CD14-positive monocyte (primary cell): ENCODE data around the gene SUPT20HL1. TPM values are rescaled to one million over a fixed set of nuclear protein-coding genes. Genes with fewer than 3 reads are reported as not detected.
A peak's percentile ranks its signal among the peaks of the same experiment; 100 is the strongest.
"Not testable (repeated sequence)": the region's sequence is repeated elsewhere in the genome, so short reads cannot be mapped to it uniquely, and the experiment has no call there.

Experiments used
- DNase-seq, 3 donors: peaks; one replicate each; pipeline ENCODE4 v3.0.0-alpha.2; 2011 to 2022
- H2AFZ ChIP-seq: 2 replicates; pipeline ENCODE4 v1.6.0; 2012; ENCODE audit warnings: mild to moderate bottlenecking, low read depth, low read length, inconsistent platforms; ENCODE audit not compliant: insufficient read depth, poor library complexity, severe bottlenecking
- H3K27ac ChIP-seq, 2 donors: 1 replicate in 1 of 2; 2 replicates in 1 of 2; pipeline ENCODE4 v1.5.1; 2012 to 2013; ENCODE audit warnings: low read length in 2 of 2, control low read depth in 1 of 2, inconsistent platforms in 1 of 2, low read depth in 1 of 2, mild to moderate bottlenecking in 1 of 2
- H3K27me3 ChIP-seq, 2 donors: one replicate each; pipeline versions ENCODE4 v1.6.0 to v1.6.1; 2011 to 2013; ENCODE audit warnings: low read length in 2 of 2; ENCODE audit not compliant: control insufficient read depth in 2 of 2, insufficient read depth in 2 of 2
- H3K36me3 ChIP-seq, 2 donors: replicated peaks in 1 of 2; 1 replicate in 1 of 2; 2 replicates in 1 of 2; pipeline versions ENCODE4 v1.5.1 to v1.6.1; 2012 to 2013; ENCODE audit warnings: low read length in 2 of 2, control low read depth in 1 of 2, inconsistent platforms in 1 of 2, mild to moderate bottlenecking in 1 of 2; ENCODE audit not compliant: insufficient read depth in 2 of 2, control insufficient read depth in 1 of 2
- H3K4me1 ChIP-seq, 2 donors: 1 replicate in 1 of 2; 2 replicates in 1 of 2; pipeline versions ENCODE4 v1.5.1 to v1.6.1; 2012 to 2013; ENCODE audit warnings: low read length in 2 of 2, control low read depth in 1 of 2, inconsistent platforms in 1 of 2, mild to moderate bottlenecking in 1 of 2, moderate library complexity in 1 of 2; ENCODE audit not compliant: insufficient read depth in 2 of 2, control insufficient read depth in 1 of 2
- H3K4me2 ChIP-seq: replicated peaks from 2 replicates; pipeline ENCODE3; 2012; ENCODE audit warnings: low read length, moderate library complexity, mild to moderate bottlenecking; ENCODE audit not compliant: poor library complexity, severe bottlenecking; ENCODE audit errors: extremely low read depth
- H3K4me3 ChIP-seq, 3 experiments: fragments of 200-600 bp in 1 of 3; sonication (generic) in 1 of 3; replicated peaks in 1 of 3; 1 replicate in 2 of 3; 2 replicates in 1 of 3; pipeline ENCODE4 v1.5.1; 2011 to 2013; ENCODE audit warnings: low read length in 3 of 3, mild to moderate bottlenecking in 3 of 3, control low read depth in 2 of 3, low read depth in 2 of 3, inconsistent platforms in 1 of 3, moderate library complexity in 1 of 3
- H3K79me2 ChIP-seq: 2 replicates; pipeline ENCODE4 v1.6.0; 2012; ENCODE audit warnings: mild to moderate bottlenecking, control low read depth, inconsistent platforms, low read length, moderate library complexity; ENCODE audit not compliant: insufficient read depth
- H3K9ac ChIP-seq: 2 replicates; pipeline ENCODE4 v1.6.0; 2017; ENCODE audit warnings: low read length, mild to moderate bottlenecking; ENCODE audit not compliant: insufficient read depth, poor library complexity, severe bottlenecking
- H3K9me3 ChIP-seq, 2 donors: replicated peaks in 1 of 2; 1 replicate in 1 of 2; 2 replicates in 1 of 2; pipeline versions ENCODE4 v1.5.1 to v1.6.1; 2012 to 2013; ENCODE audit warnings: low read length in 2 of 2, control low read depth in 1 of 2; ENCODE audit not compliant: control insufficient read depth in 1 of 2, insufficient read depth in 1 of 2
- H4K20me1 ChIP-seq: 2 replicates; pipeline ENCODE4 v1.6.0; 2012; ENCODE audit warnings: mild to moderate bottlenecking, low read length, control low read depth, moderate library complexity; ENCODE audit not compliant: insufficient read depth
- H3K27ac Mint-ChIP-seq, 7 donors: one replicate each; pipeline ENCODE4 v1.8.0; 2020; ENCODE audit warnings: mild to moderate bottlenecking in 7 of 7, mixed read lengths in 7 of 7, moderate library complexity in 6 of 7, inconsistent platforms in 2 of 7
- H3K27me3 Mint-ChIP-seq, 3 donors: one replicate each; pipeline ENCODE4 v1.8.0; 2021 to 2022; ENCODE audit warnings: low read depth in 3 of 3, mild to moderate bottlenecking in 3 of 3, mixed read lengths in 3 of 3, moderate library complexity in 3 of 3, inconsistent platforms in 1 of 3
- H3K36me3 Mint-ChIP-seq, 2 donors: one replicate each; pipeline ENCODE4 v1.8.0; 2020; ENCODE audit warnings: mixed read lengths in 2 of 2, inconsistent platforms in 1 of 2, mild to moderate bottlenecking in 1 of 2
- H3K4me1 Mint-ChIP-seq: one replicate; pipeline ENCODE4 v1.8.0; 2020; ENCODE audit warnings: mild to moderate bottlenecking, mixed read lengths
- H3K4me3 Mint-ChIP-seq, 2 donors: one replicate each; pipeline ENCODE4 v1.8.0; 2020; ENCODE audit warnings: mild to moderate bottlenecking in 2 of 2, mixed read lengths in 2 of 2, moderate library complexity in 1 of 2
- H3K9me3 Mint-ChIP-seq, 7 donors: one replicate each; pipeline ENCODE4 v1.8.0; 2020 to 2022; ENCODE audit warnings: mixed read lengths in 7 of 7, mild to moderate bottlenecking in 6 of 7, moderate library complexity in 6 of 7, inconsistent platforms in 2 of 7
- WGBS: methylation state at CpG from one replicate; pipeline ENCODE4 v1.1.5; 2013; ENCODE audit warnings: missing lambda C conversion rate; ENCODE audit not compliant: insufficient coverage; 5-methylcytosine and 5-hydroxymethylcytosine counted together
- intact Hi-C, 2 donors: fragments of 100-400 bp; cut with micrococcal nuclease; formaldehyde crosslinking; loops; one replicate each; pipeline versions ENCODE4 v1.15.0 to v1.15.1; 2023
- polyA minus RNA-seq: library from RNA; depleted of rRNA, polyadenylated mRNA; stranded (reverse); fragments of >200 nt; gene quantifications from 2 replicates; pipeline ENCODE4 v1.2.3, GENCODE V29; 2012
- polyA plus RNA-seq, 3 donors: library from polyadenylated mRNA; depleted of rRNA in 1 of 3; unstranded in 2 of 3; stranded (reverse) in 1 of 3; fragments of 300-500 nt in 2 of 3; fragments of >200 nt in 1 of 3; fragmentation: Illumina TruSeq in 2 of 3; gene quantifications; 1 replicate in 2 of 3; 2 replicates in 1 of 3; pipeline ENCODE4 v1.2.3, GENCODE V29; 2012 to 2021
- total RNA-seq, 12 experiments: library from RNA in 1 of 12; stranded (reverse) in 1 of 12; fragments of 120-200 nt in 1 of 12; gene quantifications; one replicate each; pipeline ENCODE4 v1.2.4 and lab custom pipeline; 2013 to 2026; ENCODE audit warnings: mixed read lengths in 6 of 12, inconsistent platforms in 1 of 12
- TF ChIP-seq, protein P1 (sequence below): fragments of 200-600 bp; IDR thresholded peaks from one replicate; pipeline ENCODE4 v1.8.0; 2022; ENCODE audit warnings: antibody characterized with exemption, mild to moderate bottlenecking

SUPT20HL1 gene
- not detected for total RNA-seq (2013)
- polyA plus RNA-seq (not detected), polyA minus RNA-seq (not detected in 2 replicates), total RNA-seq (lab: John Stamatoyannopoulos, UW) (0 to 0.60 (median 0.03) reads per million in 11 experiments)

DNA sequence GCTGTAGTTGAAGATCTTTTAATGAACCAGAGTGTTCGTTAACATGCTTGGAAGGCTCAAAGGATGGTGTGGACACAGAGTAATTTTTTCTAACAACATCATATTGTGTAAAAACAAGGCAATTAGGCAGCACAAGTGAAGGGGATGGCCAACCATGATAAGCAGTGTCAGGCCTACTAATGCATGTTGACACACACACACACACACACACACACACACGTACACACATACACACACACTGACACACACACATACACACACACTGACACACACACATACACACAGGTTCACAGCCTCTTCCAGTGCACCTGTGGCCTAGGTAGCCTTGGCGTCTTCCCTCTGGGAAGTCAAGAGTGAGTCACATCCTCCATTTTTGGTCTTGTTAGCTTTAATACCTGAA lies at the start of gene SUPT20HL1:
SUPT20HL1 (plus strand) TSS at position 368 of the 400 bp plus-strand sequence. CDS start 2,122 bp downstream, outside the sequence.
- H3K27me3 Mint-ChIP-seq = peaks cover 0 to 25% (median 0%) of the 10 kb centered on the region in 3 donors
- TF ChIP-seq, protein P1, sequence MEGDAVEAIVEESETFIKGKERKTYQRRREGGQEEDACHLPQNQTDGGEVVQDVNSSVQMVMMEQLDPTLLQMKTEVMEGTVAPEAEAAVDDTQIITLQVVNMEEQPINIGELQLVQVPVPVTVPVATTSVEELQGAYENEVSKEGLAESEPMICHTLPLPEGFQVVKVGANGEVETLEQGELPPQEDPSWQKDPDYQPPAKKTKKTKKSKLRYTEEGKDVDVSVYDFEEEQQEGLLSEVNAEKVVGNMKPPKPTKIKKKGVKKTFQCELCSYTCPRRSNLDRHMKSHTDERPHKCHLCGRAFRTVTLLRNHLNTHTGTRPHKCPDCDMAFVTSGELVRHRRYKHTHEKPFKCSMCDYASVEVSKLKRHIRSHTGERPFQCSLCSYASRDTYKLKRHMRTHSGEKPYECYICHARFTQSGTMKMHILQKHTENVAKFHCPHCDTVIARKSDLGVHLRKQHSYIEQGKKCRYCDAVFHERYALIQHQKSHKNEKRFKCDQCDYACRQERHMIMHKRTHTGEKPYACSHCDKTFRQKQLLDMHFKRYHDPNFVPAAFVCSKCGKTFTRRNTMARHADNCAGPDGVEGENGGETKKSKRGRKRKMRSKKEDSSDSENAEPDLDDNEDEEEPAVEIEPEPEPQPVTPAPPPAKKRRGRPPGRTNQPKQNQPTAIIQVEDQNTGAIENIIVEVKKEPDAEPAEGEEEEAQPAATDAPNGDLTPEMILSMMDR = no peak
- Histone ChIP-seq H3K27ac (no peak within 1 kb of the TSS), H3K4me2 (no peak within 1 kb of the TSS), H3K4me3 (no peak within 1 kb of the TSS), H2AFZ (no peak within 1 kb of the TSS), H4K20me1 (no peaks in the 10 kb centered on the region), H3K9ac (no peak within 1 kb of the TSS), H3K79me2 (no peaks in the 10 kb centered on the region), H3K27me3 (peaks cover 0 to 4% of the 10 kb centered on the region in 2 donors), H3K4me1 (no peaks in the 10 kb centered on the region), H3K36me3 (no peaks in the 10 kb centered on the region), H3K9me3 (no peaks in the 10 kb centered on the region)
- DNase-seq = no peak
- WGBS = no CpG with 5 or more reads among the region's 3 CpGs
- intact Hi-C loops = no loop called here
- no peak within 1 kb of the TSS for H3K4me3 Mint-ChIP-seq
- H3K9me3 Mint-ChIP-seq = peaks cover 0 to 13% (median 0%) of the 10 kb centered on the region in 7 donors
- H3K4me1 Mint-ChIP-seq = peaks cover 5% of the 10 kb centered on the region
- H3K36me3 Mint-ChIP-seq = no peaks in the 10 kb centered on the region
- H3K27ac Mint-ChIP-seq = peak within 1 kb of the TSS in 1 of 7 donors; percentile 30

DNA sequence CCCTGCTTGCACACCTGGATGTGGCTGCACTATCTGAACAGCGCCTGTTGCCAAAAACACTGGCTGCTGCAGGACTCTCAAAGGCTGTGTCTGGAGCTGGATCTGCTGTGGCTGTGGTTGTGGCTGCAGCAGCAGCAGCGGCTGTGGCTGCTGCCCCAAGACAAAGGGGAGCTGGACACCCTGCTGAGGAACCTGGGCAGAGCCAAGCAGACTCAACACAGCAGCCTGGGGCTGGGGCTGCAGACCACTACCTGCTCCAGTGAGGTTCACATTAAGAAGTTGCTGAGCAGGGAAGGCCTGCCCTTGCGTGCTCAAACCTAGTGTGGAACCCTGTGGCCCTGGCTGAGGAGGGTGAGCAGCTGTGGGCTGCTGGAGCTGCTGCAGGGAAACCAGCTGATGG lies 49.5 kb upstream of the SUPT20HL1 start:
- H3K79me2 ChIP-seq, intact Hi-C loops, H3K4me2 ChIP-seq, H3K27me3 ChIP-seq, H3K36me3 Mint-ChIP-seq, H3K9me3 ChIP-seq, H3K27ac ChIP-seq, H3K27ac Mint-ChIP-seq, H3K4me1 ChIP-seq, H3K9ac ChIP-seq, DNase-seq, H3K4me1 Mint-ChIP-seq, H3K4me3 Mint-ChIP-seq, H3K36me3 ChIP-seq, H4K20me1 ChIP-seq, H3K4me3 ChIP-seq, H2AFZ ChIP-seq: not testable (repeated sequence)
- 100% methylated on average over 2 of the region's 3 CpGs for WGBS
- Mint-ChIP-seq H3K27me3 (peaks cover 0 to 14% (median 2%) of the 10 kb centered on the region in 3 donors), H3K9me3 (peaks cover 0 to 12% (median 3%) of the 10 kb centered on the region in 7 donors)

DNA sequence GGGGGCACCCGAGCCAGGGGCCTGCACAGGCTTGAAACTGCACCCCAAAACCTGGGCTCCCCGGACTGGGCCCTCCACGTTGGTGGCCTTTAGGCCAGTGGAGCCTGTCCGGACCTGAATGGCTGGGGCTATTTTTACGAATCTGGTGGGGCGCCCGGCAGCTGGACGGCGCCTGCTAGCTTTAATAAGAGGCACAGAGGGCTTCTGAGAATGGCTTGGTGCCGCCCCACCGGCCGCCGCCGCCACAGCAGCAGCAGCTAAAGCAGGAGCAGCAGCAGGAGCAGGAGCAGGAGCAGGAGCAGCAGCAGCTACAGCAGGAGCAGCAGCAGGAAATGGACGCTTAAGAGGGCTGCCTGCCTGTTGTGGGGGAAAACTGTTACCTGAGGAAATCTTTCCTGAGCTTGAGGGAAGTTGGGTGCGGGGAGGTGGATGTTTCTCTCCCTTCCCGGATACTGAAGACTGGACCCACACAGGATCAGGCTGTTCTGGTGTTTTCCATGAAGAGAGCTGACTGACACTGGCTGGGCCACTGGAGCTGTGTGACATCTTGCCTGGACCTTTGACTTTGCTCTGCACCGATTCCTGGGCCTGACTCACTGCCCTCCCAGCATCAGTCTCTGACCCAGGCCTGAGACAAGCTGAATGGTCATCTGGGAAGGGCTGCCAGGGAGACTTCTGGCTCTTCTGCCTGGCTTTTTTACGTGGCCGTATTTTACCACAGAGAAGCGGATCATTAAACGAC lies 48.8 kb upstream of the SUPT20HL1 start:
- H3K4me1 ChIP-seq, H3K79me2 ChIP-seq, H3K27ac Mint-ChIP-seq, H3K4me1 Mint-ChIP-seq, DNase-seq, H3K4me3 ChIP-seq, H3K9me3 ChIP-seq, H3K4me3 Mint-ChIP-seq, intact Hi-C loops, H3K27ac ChIP-seq, H3K27me3 ChIP-seq, H3K36me3 ChIP-seq, H3K9ac ChIP-seq, H3K36me3 Mint-ChIP-seq, H4K20me1 ChIP-seq, H2AFZ ChIP-seq, H3K4me2 ChIP-seq: not testable (repeated sequence)
- peaks cover 0 to 12% (median 3%) of the 10 kb centered on the region in 7 donors for H3K9me3 Mint-ChIP-seq
- peaks cover 0 to 14% (median 2%) of the 10 kb centered on the region in 3 donors for H3K27me3 Mint-ChIP-seq
- 97% methylated on average over 10 of the region's 22 CpGs for WGBS

DNA sequence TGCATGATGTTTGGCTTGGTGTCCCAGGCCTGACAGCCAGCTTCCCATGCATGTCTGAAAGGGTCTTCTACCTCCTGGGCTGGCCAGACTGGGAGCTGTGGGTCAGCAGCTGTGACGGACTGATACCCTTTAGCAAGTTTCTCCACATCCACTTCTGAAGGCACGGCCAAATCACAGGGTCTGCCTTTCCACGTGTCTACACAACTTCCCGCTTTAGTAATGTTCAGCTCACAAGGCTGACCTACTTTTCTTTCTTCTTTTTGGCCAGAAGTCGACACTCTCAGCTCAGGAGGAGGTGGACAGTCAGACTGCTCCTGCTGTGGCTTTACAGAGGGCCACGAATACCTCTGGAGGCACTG lies 48.2 kb upstream of the SUPT20HL1 start:
- H3K27me3 ChIP-seq, H4K20me1 ChIP-seq, H3K36me3 ChIP-seq, H3K4me3 ChIP-seq, intact Hi-C loops, H3K27ac ChIP-seq, H3K4me3 Mint-ChIP-seq, H3K9ac ChIP-seq, H3K9me3 ChIP-seq, H3K4me1 ChIP-seq, H3K79me2 ChIP-seq, DNase-seq, H3K27ac Mint-ChIP-seq, H3K4me2 ChIP-seq, H3K4me1 Mint-ChIP-seq, H2AFZ ChIP-seq, H3K36me3 Mint-ChIP-seq: not testable (repeated sequence)
- Mint-ChIP-seq H3K9me3 (peaks cover 0 to 12% (median 3%) of the 10 kb centered on the region in 7 donors), H3K27me3 (peaks cover 0 to 14% (median 2%) of the 10 kb centered on the region in 3 donors)
- no CpG with 5 or more reads among the region's 6 CpGs for WGBS
